GM18873 (cell line): ENCODE data around the gene MGP.

Source experiments
- ATAC-seq: cut with Tn5 transposase; IDR thresholded peaks from one replicate; pipeline ENCODE4 v1.9.1; 2021; ENCODE audit warnings: mild to moderate bottlenecking, moderate library complexity, moderate number of reproducible peaks; ENCODE audit not compliant: unreplicated experiment, low FRiP score

Gene MGP

GRCh38 chr12:14885718-14886221, at the start of gene MGP:
Gene MGP (minus strand): TSS chr12:14885854. CDS start chr12:14885791, 63 bp downstream.
- ATAC-seq: no peak

DNA sequence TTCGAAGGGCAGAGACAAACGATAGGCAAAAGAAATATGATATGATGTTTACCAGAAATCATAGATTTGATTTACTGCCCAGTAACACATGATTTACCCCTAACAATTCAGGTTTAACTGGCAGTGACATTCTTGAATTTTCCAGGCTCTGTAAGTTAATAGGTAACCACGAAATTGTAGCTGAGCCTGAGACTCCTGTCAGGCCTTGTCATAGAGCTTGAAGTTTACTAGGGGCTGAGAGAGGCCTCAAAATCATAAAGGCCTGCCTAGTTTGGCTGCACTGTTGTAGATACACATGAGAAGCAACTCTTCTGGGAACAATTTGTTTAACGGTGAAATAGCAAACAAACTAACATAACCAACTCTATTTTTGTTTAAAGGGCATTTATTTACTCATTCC, 49.4 kb upstream of the MGP start:
- no peak for ATAC-seq

DNA sequence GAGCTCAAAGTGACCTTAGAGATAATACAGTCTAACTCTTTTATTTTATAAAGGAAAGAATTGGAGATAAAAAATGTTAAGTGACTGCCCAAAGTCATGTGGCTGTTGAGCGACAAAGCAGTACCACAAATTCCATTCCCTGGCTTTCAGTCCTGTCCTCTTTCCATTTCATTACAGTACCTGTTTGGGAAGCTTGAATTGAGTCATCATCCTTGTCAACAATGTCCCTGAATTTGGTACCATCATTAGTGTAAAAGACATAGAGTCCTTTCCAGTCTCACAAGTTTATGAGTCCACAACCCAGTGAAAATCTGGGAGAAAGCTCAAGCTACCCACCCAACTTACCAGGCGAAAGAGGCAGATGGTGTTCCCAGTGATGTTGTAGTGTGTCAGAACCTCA, 48.9 kb upstream of the MGP start:
- ATAC-seq: no peak

- no peak for ATAC-seq
Observed at GRCh38 chr12:14931791-14932560, 46.3 kb upstream of the MGP start.

GRCh38 chr12:14931359-14931758, 45.7 kb upstream of the MGP start:
- ATAC-seq: no peak

DNA sequence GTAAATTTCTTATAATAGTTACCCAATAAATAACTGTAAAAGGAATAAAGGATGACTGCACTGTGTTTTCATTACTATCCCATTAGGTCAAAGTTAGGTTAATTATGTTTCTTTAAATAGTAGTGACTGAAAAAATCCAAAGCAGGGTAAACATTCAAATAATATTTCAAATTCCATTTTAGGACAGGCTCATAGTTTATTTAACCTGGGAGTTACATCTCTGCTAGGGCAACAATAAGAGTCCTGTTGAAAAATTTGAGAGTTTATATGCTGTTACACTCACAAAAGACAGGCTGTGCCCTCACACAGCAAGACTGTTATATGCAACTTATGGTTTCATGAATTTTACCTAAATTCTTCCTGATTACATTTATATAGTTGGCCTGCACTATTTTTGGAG, 44.6 kb upstream of the MGP start:
- no peak for ATAC-seq

GRCh38 chr12:14928931-14929330, 43.3 kb upstream of the MGP start:
- ATAC-seq: no peak

- no peak for ATAC-seq
Observed at GRCh38 chr12:14927267-14927666, 41.6 kb upstream of the MGP start.

DNA sequence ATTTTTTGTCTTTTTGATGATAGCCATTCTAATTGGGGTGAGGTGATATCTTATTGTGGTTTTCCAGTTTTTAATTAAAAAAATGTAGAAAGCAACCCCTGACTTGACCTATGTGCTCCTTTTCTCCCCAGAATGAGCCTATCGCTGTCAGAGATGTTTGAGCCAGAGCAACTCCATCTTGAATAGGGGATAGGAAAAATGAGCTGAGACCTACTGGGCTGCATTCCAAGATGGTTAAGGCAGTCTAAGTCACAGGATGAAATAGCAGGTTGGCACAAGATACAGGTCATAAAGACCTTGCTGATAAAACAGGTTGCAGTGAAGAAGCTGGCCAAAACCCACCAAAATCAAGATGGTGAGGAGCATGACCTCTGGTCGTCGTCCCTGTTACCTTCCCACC, 38.9 kb upstream of the MGP start:
- no peak for ATAC-seq

GRCh38 chr12:14923944-14924343, 38.3 kb upstream of the MGP start:
- no peak for ATAC-seq

GRCh38 chr12:14921218-14921617, 35.6 kb upstream of the MGP start:
- ATAC-seq: peak; percentile 58

DNA sequence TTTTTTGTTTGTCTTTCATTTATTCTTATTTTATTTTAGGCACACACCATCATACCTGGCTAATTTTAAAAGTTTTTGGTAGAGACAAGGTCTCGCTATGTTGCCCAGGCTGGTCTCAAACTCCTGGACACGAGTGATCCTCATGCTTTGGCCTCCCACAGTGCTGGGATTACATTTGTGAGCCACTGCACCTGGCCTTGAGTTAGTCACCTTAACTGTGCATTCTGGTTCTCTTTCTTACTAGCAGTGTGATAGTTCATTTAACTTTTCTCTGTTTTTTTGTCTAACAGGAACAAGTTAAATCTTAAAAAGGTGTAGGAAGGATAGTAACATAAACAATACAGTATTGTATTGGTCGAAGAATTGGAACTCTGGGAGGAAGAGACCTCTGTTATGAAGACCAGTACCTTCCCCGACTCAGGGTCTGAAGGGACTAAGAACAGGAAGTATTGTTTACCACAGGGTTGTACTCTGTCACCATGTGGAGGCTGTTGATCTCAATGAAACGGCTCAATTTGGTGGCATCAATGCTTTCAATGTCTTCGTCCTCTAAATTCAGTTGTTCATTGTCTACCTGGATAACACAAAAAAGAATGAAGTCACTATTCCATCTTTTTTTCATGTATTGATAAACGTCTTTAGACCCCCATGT, 34.9 kb upstream of the MGP start:
- peak; percentile 53 for ATAC-seq

DNA sequence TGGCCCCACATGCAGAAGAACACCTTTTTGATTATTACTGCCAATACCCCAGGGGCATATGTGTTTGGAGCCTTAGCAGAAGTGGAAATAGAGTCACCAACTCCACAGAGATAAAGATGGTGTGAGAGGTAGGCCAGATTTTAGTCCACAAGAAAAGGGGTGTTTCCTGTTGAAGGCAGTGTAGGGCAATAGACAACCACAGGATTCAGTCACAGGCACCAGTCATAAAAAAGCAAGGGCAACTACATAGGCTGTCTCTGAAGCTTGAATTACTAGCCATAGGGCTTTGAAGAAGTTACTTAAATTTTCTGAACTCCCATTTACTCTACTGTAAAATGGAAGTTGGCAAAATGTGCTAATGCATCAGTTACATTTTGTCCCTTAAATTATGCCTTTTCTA, 33.8 kb upstream of the MGP start:
- ATAC-seq: no peak

DNA sequence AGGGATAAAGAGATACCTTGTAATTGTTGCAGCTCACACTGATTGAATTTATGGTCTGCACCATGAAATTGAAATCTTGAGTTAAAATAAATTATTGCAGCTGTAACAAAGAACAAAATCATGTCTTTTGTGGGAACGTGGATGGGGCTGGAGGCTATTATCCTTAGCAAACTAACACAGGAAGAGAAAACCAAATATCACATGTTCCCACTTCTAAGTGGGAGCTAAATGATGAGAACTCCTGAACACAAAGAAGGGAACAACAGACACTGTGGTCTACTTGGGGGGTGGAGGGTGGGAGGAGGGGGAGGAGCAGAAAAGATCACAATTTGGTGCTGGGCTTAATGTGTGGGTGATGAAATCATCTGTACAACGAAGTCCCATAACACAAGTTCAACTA, 30.1 kb upstream of the MGP start:
- ATAC-seq: no peak

GRCh38 chr12:14913381-14913781, 27.7 kb upstream of the MGP start:
- no peak for ATAC-seq

DNA sequence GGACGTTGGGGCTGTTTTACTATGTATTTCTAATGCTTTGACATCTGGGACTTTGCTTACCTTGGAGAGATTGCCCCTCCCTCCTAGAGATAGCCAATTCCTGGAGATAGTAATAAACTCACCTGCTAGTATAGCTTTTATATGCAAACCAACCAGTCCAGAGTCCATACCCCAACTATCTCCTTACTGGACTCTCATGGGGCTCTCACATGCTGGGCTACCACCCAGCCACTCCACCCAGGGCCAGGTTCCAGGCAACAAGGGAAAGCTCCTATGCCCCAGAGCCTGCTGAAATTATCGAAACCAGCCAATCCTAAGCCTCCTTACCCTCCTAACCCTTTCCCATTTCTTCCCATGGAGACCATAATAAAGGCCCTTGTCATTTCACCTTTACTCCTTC, 25.5 kb upstream of the MGP start:
- no peak for ATAC-seq

DNA sequence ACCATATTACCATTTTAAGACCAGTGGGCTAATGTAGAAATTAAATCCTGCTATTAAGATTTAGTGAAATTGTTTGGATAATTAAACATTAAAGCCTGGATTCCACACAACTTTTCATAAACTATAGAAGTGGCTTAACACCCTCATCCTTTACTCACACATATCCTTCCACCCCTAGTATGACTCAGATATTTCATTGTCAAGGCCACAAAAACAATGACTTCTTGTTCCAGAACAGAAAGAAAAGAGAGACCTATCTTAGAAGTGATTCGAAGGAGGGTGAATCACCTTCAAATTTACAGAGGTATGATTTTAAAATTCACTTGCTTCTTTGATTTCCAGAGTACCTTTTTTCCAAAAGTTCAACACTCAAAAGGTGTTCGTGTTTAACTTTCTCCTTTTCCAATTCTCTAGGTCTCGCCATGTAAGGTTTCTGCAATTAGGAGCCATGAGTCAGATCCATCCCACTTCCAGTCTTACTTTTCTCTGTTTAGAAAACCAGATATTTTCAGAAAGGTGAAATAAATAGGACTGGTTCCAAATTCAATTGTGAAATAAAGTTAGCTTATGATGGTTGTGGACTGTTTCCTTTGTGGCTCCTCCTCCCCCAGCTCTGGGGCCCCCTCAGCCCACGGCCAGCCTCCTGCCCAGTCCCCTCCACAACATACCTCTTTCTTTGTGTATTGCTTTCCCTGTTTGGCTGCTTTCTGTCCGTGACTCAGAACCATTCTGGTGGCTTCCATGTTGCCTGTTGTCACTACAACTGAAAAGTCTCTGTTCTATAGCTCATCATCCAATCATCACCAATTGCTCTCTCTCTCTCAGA, 24.6 kb upstream of the MGP start:
- ATAC-seq: no peak

GRCh38 chr12:14907953-14908352, 22.3 kb upstream of the MGP start:
- no peak for ATAC-seq

DNA sequence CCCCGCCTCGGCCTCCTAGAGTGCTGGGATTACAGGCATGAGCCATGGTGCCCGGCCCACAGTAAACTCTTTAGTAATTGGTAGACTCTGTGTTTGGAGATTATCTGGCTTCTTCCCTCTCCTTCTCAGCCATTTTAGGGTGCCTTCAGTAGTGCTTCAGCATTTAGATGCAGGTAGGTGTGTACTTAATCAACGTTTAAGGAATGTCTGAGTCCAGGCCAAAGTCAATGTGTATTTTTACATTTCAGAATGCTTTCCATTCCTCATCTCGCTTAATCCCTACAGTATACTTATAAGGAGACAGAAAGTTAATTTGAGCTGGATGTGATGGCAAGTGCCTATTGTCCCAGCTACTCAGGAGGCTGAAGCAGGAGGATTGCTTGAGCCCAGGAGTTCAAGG, 20.5 kb upstream of the MGP start:
- no peak for ATAC-seq

- no peak for ATAC-seq
Observed at GRCh38 chr12:14905269-14906004, 19.8 kb upstream of the MGP start.
